ENCODE data around the gene PODXL.

Gene PODXL

GRCh38 chr7:131532570-131533091 is 23.8 kb downstream of the PODXL start:
- no peak for TF ChIP-seq CTCF (conservative IDR thresholded peaks at IDR 0.05; ENCODE audit: low read depth, low read length)
- Histone ChIP-seq H3K4me2 (no peak overlapping the region), H3K27me3 (ENCODE audit: insufficient read depth, low read depth) (no peaks in the 10 kb centered on the region), H4K20me1 (ENCODE audit: insufficient read depth) (no peaks in the 10 kb centered on the region), H3K27ac (no peak overlapping the region), H3K4me1 (ENCODE audit: low read depth, poor library complexity, severe bottlenecking) (peaks cover 11% of the 10 kb centered on the region), H3K36me3 (ENCODE audit: insufficient read depth) (no peaks in the 10 kb centered on the region), H3K4me3 (IDR thresholded peaks at IDR 0.05; ENCODE audit: insufficient read depth, low read depth, low read length) (no peak overlapping the region), H2AFZ (ENCODE audit: low read depth) (no peak overlapping the region), H3K9ac (no peak overlapping the region), H3K79me2 (ENCODE audit: insufficient read depth, low read depth) (no peaks in the 10 kb centered on the region)

GRCh38 chr7:131530137-131530536 is 26.3 kb downstream of the PODXL start:
- Histone ChIP-seq H3K9ac (no peak overlapping the region), H2AFZ (ENCODE audit: low read depth) (no peak overlapping the region), H3K4me3 (IDR thresholded peaks at IDR 0.05; ENCODE audit: insufficient read depth, low read depth, low read length) (no peak overlapping the region), H4K20me1 (ENCODE audit: insufficient read depth) (no peaks in the 10 kb centered on the region), H3K27ac (no peak overlapping the region), H3K79me2 (ENCODE audit: insufficient read depth, low read depth) (no peaks in the 10 kb centered on the region), H3K36me3 (ENCODE audit: insufficient read depth) (no peaks in the 10 kb centered on the region), H3K27me3 (ENCODE audit: insufficient read depth, low read depth) (no peaks in the 10 kb centered on the region), H3K4me2 (no peak overlapping the region), H3K4me1 (ENCODE audit: low read depth, poor library complexity, severe bottlenecking) (peaks cover 19% of the 10 kb centered on the region)
- TF ChIP-seq CTCF (conservative IDR thresholded peaks at IDR 0.05; ENCODE audit: low read depth, low read length): no peak

- no peak overlapping the region for H3K9ac ChIP-seq
- TF ChIP-seq CTCF (conservative IDR thresholded peaks at IDR 0.05; ENCODE audit: low read depth, low read length): no peak
- no peak overlapping the region for H3K4me3 ChIP-seq (IDR thresholded peaks at IDR 0.05; ENCODE audit: insufficient read depth, low read depth, low read length)
- H3K27me3 ChIP-seq (ENCODE audit: insufficient read depth, low read depth): no peaks in the 10 kb centered on the region
- no peaks in the 10 kb centered on the region for H3K36me3 ChIP-seq (ENCODE audit: insufficient read depth)
- no peak overlapping the region for H3K27ac ChIP-seq
- no peak overlapping the region for H2AFZ ChIP-seq (ENCODE audit: low read depth)
- H3K79me2 ChIP-seq (ENCODE audit: insufficient read depth, low read depth): no peaks in the 10 kb centered on the region
- peaks cover 19% of the 10 kb centered on the region for H3K4me1 ChIP-seq (ENCODE audit: low read depth, poor library complexity, severe bottlenecking)
- H4K20me1 ChIP-seq (ENCODE audit: insufficient read depth): no peaks in the 10 kb centered on the region
- no peak overlapping the region for H3K4me2 ChIP-seq
These were observed 26.8 kb downstream of the PODXL start for GRCh38 chr7:131529617-131530016.

GRCh38 chr7:131529179-131529578 is 27.2 kb downstream of the PODXL start:
- TF ChIP-seq CTCF (conservative IDR thresholded peaks at IDR 0.05; ENCODE audit: low read depth, low read length): no peak
- H3K79me2 ChIP-seq (ENCODE audit: insufficient read depth, low read depth): no peaks in the 10 kb centered on the region

More at GRCh38 chr7:131529179-131529578, 27.2 kb downstream of the PODXL start:
- no peaks in the 10 kb centered on the region for H3K36me3 ChIP-seq (ENCODE audit: insufficient read depth)
- H3K27ac ChIP-seq: no peak overlapping the region
- no peak overlapping the region for H2AFZ ChIP-seq (ENCODE audit: low read depth)
- H4K20me1 ChIP-seq (ENCODE audit: insufficient read depth): no peaks in the 10 kb centered on the region
- no peaks in the 10 kb centered on the region for H3K27me3 ChIP-seq (ENCODE audit: insufficient read depth, low read depth)
- no peak overlapping the region for H3K9ac ChIP-seq
- H3K4me3 ChIP-seq (IDR thresholded peaks at IDR 0.05; ENCODE audit: insufficient read depth, low read depth, low read length): no peak overlapping the region
- H3K4me1 ChIP-seq (ENCODE audit: low read depth, poor library complexity, severe bottlenecking): peaks cover 19% of the 10 kb centered on the region
- no peak overlapping the region for H3K4me2 ChIP-seq

All from KMS-11 (cell line).